HG02798 (cell line): ENCODE results near the gene TRIP12.
"Not testable (repeated sequence)": the region's sequence is repeated elsewhere in the genome, so short reads cannot be mapped to it uniquely, and the experiment has no call there.

Experiments used
- ATAC-seq: cut with Tn5 transposase; IDR thresholded peaks from one replicate; pipeline ENCODE4 v1.9.1; 2021; ENCODE audit warnings: mild to moderate bottlenecking; ENCODE audit not compliant: unreplicated experiment, poor library complexity

The TRIP12 gene

DNA sequence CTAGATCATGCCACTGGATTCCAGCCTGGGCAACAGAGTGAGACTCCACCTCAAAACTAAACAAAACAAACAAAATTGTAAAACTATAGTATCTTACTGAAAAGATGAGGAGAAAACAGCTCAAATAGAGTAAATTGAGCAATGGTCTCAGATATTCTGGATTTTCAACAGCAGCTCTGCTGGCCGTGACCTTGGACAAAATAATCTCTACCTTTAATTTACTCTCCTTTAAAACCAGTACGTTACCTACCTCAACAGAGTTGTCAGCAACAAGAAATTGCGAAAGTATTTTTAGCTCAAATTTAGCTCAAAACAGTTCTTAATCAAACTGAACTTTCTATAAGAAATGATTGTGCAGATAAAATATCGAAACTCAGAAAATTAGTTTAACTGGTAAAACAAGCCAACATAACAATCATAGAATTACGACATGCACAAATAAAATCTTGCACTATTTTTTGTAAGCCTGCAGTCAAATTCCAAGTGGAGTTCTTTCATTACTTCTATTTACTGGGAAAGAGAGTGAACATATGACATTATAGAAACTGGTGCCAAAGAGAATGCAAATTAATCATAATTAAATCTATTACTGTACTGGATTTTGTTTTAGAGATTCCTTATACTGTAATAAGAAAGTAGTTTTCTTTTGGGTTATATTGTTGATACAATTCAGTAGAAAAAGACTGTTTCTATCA is 40.8 kb downstream of the TRIP12 start:
- no peak for ATAC-seq

DNA sequence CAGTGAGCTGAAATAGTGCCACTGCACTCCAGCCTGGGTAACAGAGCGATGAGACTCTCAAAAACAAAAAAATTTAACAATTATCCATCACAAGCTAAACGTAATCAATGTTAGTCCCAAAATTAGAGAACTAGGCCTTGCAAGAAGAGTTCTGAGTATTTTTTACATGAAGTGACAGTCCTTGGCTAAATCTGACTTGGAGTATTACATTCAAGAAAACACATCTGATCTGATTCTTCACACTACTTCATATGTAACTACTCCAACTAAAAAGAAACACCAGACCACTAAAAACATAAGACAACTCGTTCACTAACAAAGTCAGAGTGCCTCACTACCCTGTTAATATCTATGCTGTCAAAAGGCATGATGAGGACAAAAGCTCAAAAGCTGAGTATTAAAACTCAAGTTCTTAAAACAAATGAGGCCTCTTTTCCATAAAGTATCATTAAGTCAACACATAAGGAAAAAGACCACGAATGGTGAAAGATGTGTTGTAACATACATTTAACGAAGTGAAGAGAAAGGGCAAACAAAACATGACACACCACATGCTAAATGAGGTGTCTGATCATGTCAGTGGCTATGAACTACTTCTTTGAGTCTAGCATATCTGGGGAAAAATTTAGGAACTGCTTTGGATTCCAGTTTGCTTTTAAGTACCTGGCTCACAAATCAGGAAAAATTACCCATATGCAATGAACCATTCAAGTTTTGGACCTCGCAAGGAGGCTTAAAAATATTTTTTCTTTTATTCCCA is 42.4 kb downstream of the TRIP12 start:
- ATAC-seq, result no peak

DNA sequence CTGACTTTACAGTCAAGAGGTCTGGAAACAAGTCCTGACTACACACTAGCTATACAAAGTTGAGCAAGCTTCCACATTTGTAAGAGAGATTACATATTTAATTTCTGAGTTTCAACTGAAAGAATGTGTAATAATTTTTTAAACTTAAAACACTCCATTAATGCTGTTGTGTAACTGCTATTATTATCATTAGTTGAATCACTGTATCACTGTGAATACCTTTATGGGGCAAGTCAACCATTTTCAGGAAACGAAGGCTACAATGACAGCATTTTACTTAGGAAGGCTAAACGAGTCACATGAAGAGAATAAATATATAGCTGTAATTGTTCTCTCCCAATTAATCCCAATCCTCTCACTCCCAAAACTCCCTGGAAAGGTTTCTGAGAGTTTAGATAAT is 46.3 kb downstream of the TRIP12 start:
- ATAC-seq, result no peak

DNA sequence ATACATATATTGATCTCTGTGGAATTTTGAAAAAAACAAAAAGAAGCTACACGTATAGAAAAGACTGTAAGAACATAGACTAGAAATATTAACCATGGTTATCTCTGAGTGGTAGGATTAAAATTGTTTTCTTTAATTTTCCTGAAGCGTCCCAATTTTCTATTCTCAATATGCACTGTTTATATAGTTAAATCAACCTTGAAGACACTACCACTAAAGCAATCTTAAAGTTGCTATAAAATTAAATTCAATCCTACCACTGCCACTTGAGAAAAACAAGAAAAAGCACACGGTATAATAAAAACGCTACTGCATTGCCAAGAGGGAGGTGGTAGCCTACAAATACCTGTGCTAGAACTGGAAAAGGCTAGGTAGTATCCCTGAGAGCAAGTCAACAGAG is 47.2 kb downstream of the TRIP12 start:
- ATAC-seq, result no peak

DNA sequence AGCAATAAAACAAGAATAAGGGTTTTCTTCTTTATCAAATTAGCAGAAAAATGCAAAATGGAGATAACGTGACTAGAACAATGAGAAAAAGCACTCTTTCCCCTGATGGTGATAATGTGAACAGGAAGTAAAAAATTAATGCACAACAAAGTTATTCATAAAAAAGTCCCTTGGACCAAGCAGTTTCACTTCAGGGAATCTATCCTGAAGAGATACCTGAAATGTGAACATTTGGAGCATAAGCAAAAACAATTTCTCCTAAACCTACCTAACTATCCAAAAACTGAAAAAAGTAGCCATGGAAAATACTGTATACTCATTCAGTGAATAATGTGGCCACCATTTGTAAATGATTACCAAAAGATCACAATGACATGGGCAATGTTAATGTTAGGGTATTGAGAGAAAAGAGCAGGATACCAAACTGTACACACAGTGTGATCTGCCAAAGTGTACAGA is 48.7 kb downstream of the TRIP12 start:
- ATAC-seq, result peak; percentile 70

DNA sequence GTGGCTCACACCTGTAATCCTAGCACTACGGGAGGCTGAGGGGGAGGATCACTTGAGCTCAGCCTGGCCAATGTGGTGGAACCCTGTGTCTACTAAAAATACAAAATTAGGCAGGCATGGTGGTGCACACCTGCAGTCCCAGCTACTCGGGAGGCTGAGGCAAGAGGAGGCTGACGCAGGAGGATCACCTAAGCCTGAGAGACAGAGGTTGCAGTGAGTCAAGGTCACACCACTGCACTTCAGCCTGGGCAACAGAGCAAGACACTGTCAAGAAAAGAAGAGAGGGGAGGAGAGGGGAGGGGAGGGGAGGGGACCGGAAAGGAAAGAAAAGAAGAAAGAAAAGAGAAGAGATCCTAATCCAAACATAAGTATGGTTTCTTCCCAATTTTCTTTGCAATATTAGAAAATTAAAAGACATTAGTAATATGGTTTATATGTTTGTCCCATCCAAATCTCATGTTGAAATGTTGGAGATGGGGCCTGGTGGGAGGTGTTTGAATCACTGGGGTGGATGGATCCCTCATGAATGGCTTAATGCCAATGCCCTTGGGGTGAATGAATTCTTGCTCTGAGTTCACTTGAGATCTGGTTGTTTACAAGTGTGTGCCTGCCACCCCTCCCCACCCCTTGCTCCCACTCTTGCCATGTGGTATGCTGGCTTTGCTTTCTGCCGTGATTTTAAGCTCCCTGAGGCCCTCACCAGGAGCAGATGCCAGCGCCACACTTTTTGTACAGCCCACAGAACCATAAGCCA is 50.7 kb downstream of the TRIP12 start:
- ATAC-seq, result no peak

DNA sequence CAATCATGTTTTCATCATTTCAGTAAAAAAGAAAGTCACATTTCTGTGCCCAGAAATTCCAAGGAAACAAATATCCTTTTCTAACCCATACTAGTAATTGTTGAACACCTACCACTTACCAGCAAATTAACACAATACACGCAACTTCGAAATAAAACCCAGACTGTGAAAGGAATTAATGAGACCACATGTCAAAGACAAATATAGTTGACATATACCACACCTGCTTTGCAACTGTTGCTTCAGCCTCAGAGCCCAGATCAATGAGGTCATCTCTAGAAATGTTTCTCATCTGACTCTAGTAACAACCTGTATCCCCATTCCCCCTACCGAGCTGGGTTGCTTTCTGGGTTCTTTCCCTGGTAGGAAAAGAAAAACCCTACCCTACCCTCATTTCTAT is 52.6 kb downstream of the TRIP12 start:
- ATAC-seq, result peak; percentile 61

DNA sequence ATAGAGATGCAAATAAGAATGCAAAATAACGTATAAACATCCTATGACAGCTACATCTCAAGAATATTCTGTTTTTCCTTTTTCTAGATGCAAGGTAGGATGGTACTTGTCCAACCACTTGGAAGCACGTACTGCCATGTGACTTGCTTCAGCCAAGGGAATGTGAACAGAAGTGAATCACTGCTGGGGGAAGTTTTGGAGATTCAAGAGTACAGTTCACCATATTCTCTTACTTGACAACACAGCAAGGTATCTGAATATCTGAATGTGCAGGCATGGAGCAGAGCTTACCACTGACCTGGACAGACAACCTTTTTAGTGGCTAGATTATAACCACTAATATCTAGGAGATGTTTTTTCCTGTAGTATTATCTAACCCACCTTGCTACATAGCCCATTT is 53.0 kb downstream of the TRIP12 start:
- ATAC-seq, result no peak

DNA sequence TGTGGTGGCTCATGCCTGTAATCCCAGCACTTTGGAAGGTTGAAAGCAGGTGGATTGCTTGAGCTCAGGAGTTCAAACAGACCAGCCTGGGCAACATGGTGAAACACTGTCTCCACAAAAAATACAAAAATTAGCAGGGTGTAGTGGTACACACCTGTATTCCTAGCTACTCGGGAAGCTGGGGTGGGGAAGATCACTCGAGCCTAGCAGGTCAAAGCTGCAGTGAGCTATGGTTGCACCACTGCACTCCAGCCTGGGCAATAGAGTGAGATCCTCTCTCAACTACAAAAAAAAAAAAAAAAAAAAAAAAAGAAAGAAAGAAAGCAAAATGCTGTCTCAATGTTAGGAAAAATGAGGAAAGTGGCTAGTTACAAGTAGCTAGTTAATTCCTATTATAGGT is 56.8 kb downstream of the TRIP12 start:
- no peak for ATAC-seq

DNA sequence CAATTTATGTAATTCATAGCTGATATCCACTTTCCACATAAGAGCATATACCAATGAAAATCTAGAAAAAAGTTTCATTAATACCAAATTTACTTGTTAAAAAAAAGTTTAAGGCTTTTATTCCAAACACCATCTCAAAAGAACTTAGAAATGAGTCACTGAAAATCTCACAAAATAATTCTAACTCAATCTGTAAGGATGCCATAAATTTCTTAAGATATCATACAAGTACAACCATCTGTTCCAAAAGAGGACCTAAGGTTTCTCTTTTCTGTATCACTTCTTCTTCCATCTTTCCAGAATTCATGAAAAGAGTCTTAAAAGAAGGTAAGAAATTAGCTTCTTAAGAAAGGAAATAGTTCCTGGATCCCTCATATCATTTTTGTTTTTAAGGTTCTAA is 60.4 kb downstream of the TRIP12 start:
- ATAC-seq, result no peak

DNA sequence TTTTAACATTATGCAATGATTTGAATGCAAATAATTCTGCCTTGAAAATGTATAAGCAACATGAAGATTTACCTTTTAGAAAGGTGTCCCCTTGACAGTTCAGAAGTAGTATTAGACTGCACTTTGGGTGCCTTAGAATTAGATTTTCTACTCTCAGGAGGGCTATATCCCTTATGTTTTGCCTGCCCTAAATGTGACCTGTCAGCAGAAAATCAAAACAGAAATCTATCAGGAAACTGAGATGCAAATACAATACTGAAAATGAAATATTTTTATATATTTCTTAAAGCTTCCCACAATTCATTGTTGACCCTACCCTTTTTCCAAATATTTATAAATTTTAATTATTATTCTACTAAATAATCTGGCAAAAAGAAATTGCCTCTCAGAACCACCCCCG is 61.5 kb downstream of the TRIP12 start:
- ATAC-seq, result no peak

DNA sequence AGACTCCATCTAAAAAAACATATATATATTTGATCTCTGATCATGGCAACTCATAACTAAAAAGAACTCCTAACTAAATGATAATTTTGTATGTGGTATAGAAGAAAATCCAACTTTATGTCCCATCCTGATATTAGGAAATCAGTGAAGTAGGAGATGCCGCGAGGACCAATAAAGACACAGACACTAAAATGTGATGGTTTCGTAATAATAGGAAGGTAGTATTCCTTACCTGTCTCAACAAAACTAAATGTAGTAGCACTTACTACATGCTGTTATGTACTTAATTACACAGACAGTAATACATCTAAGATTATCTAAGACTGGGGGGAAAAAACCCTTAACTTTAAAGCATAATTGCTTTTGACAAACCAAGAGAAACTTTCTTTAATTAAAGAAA is 63.5 kb downstream of the TRIP12 start:
- no peak for ATAC-seq

DNA sequence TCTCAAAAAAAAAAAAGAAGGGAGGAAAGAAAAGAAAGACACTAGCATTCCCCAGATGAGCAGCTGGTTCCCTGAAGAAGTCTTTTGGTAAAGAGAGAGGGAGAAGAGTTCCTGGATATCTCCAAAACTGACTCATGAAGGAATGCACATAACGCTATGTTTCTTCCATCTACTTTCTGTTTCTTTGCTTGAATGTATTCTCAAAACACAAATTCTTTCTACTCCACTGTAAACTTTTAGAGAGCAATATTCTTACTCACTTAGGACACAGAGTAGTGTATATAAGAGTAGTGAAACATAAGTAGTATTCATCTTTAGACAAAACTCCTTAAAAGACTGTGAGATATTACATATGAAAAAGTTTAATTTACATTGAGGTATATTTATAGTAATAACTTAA is 64.2 kb downstream of the TRIP12 start:
- no peak for ATAC-seq

DNA sequence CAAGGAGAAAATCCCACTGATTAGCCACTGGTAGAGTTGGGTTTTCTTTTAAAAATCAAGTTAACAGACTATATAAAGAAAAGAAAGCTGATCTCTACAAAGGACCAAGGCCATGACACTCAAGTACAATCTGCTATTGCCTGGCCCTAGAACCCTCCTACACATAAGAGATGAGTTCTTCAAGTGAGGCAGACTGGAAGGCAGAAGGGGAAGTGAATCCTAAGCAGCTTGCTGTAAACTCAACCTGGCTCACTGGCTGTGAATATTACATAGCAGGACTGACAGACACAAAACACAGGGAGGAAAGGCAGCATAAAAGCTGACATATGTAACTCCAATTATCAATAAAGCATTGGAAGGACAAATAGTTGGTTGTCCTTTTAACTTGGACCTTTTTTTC is 65.4 kb downstream of the TRIP12 start:
- ATAC-seq, result peak; percentile 94

DNA sequence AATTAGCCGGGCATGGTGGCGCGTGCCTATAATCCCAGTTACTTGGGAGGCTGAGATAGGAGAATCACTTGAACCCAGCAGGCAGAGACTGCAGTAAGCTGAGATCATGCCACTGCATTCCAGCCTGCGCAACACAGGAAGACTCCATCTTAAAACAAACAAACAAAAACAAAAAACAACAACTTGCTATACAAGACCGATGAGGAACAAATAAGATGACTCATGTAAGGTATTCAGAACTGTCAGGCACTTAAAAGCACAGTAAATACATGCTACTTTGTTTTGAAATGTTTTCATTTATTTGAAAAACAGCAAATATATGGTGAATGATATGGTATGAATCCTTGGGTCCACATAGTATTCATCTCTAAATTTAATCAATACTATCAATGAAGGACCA is 66.7 kb downstream of the TRIP12 start:
- ATAC-seq, result no peak

DNA sequence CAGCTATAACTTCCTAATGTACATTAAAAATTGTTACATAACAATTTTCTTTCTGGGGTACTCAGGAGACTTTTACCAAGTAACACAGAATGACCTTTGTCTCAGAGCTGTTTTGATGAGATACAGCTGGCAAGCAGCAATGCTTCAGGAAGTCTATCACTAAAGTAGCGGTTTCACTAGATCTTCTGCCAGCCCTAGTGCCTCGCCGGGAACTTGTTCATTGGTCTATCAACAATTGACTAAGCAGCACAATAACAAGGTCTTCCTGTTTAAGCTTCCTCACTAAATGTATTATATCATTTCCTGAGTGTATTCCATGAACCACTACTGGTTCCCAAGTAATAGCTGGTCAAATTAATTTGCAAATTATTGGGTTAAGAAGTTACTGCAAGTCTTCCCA is 69.2 kb downstream of the TRIP12 start:
- peak; percentile 55 for ATAC-seq

DNA sequence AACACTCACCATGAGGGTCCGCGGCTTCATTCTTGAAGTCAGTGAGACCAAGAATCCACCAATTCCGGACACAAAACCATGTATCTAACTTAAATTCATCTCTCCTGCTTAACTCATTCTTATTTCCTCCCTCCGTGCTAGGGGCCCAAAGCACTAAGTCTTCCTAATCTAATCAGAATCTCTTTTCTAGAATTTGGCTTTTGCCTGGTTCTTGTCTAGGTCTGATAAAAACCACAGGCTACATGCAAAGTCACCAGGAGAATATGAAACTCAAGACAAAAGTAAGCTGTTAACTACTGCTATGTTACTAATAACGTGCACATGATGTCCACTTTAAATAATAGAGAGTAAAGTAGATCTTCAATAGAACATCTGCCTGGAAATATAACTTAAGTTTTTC is 69.9 kb downstream of the TRIP12 start:
- ATAC-seq, result no peak

DNA sequence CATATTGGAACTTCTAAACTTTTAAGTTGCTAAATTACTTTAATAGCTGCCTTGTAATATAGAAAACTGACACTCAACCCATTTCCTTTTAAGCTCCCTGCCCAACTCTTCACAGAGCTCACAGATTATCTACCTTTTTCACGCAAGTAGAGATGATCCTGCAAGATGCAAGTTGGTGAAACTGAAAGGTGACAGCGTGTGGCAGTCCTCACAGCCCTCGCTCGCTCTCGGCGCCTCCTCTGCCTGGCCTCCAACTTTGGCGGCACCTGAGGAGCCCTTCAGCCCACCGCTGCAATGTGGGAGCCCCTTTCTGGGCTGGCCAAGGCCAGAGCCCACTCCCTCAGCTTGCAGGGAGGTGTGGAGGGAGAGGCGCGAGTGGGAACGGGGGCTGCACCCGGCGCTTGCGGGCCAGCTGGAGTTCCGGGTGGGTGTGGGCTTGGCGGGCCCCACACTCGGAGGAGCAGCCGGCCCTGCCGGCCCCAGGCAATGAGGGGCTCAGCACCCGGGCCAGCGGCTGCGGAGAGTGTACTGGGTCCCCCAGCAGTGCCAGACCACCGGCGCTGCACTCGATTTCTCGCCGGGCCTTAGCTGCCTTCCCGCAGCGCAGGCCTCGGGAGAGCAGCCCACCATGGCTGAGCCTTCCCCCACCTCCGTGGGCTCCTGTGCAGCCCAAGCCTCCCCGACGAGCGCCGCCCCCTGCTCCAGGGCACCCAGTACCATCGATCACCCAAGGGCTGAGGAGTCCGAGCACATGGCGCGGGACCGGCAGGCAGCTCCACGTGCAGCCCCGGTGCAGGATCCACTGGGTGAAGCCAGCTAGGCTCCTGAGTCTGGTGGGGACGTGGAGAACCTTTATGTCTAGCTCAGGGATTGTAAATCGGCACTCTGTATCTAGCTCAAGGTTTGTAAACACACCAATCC is 71.2 kb downstream of the TRIP12 start:
- ATAC-seq, result not testable (repeated sequence)

DNA sequence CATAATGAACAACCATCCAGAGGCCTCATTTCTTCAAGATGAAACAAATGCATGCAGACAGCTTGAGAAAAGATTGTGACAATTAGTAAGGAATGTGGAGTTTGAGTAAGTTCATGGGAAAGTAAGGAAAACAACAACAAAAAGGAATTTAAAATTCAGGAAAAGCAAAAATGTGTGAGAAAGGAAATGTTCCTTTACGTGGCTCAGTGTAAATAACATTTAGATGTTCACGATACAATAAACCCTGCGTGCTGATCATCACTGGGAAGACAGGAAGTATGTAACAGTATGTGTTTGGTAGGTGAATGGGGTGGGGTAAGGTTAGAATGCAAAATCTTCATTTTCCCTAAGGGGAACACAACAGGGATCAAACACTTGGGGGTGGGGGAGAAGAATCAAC is 72.7 kb downstream of the TRIP12 start:
- ATAC-seq, result no peak

DNA sequence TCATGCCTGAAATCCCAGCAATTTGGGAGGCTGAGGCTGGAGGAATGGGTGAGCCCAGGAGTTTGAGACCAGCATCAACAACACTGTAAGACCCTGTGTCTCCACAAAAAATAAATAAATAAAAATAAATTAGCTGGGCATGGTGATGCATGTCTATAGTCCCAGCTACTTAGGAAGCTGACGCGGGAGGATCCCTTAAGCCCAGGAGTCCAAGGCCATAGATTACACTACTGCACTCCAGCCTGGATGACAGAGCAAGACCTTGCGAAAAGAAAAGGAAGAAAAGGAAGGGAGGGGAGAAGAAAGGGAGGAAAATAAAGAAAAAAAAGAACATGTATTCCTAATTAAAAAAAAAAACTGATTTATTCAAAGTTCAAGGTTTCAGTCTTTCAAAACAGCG is 78.2 kb downstream of the TRIP12 start:
- no peak for ATAC-seq
